Measurements from ENCODE around the gene AKTIP.

The AKTIP gene

DNA sequence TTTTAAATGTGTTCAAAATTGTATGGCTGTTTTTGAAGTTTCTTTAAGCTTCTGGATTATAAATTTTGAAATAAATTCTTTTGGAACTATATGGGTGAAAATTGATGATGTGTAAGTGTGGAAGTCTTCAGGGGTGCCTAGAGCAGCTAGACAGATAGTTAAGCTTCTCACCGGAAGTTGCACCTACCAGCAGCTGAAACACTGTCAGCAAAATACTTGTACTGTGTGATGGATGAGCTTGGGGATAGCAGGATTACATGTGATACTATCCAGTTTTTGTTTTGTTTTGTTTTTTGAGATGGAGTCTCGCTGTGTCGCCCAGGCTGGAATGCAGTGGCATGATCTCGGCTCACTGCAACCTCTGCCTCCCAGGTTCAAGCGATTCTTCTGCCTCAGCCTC lies 49.1 kb downstream of the AKTIP start:
- DNase-seq (ENCODE audit: low spot score) (no peak), ATAC-seq (ENCODE audit: low read depth) (no peak)
- Histone ChIP-seq H3K27ac (ENCODE audit: poor library complexity, severe bottlenecking) (no peak overlapping the region), H3K4me1 (ENCODE audit: insufficient read depth, poor library complexity, severe bottlenecking) (no peaks in the 10 kb centered on the region), H3K36me3 (ENCODE audit: low read depth) (peaks cover 76% of the 10 kb centered on the region), H3K4me3 (ENCODE audit: severe bottlenecking) (no peak overlapping the region), H3K9me3 (ENCODE audit: severe bottlenecking) (no peaks in the 10 kb centered on the region), H3K27me3 (ENCODE audit: insufficient read depth, poor library complexity, severe bottlenecking) (no peaks in the 10 kb centered on the region)
- TF ChIP-seq CTCF (IDR thresholded peaks at IDR 0.05; ENCODE audit: poor library complexity, severe bottlenecking), result no peak

GRCh38 chr16:53449816-53450517 lies 53.0 kb downstream of the AKTIP start:
- Histone ChIP-seq H3K9me3 (ENCODE audit: severe bottlenecking) (no peaks in the 10 kb centered on the region), H3K4me1 (ENCODE audit: insufficient read depth, poor library complexity, severe bottlenecking) (no peaks in the 10 kb centered on the region), H3K27ac (ENCODE audit: poor library complexity, severe bottlenecking) (no peak overlapping the region), H3K27me3 (ENCODE audit: insufficient read depth, poor library complexity, severe bottlenecking) (no peaks in the 10 kb centered on the region), H3K4me3 (ENCODE audit: severe bottlenecking) (no peak overlapping the region), H3K36me3 (ENCODE audit: low read depth) (peaks cover 71% of the 10 kb centered on the region)
- ATAC-seq (ENCODE audit: low read depth) (no peak), DNase-seq (ENCODE audit: low spot score) (no peak)
- TF ChIP-seq CTCF (IDR thresholded peaks at IDR 0.05; ENCODE audit: poor library complexity, severe bottlenecking), result no peak

- peaks cover 72% of the 10 kb centered on the region for H3K36me3 ChIP-seq (ENCODE audit: low read depth)
These were observed 56.9 kb downstream of the AKTIP start for GRCh38 chr16:53446090-53446489.

DNA sequence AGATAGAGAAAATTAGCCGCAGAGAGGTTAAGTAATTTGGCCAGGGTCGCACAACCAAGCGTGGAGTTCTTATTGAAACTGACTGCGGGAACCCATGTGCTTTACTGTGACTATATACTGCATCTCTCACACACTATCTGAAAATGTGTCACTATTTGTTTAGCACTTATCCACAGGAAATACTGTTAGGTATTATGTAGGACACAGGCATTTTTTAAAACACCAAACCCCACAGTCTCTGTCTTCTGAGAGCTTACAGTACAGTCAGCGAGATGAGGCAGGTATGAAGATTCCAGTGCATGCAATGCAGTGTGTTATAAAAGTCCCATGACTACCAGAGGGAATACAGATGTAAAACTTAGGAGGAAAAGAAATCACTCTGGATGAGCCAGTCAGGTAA lies 57.5 kb downstream of the AKTIP start:
- ATAC-seq (ENCODE audit: low read depth), result peak; percentile 29; the same call in 1 of the 3 replicates
- peaks cover 73% of the 10 kb centered on the region for H3K36me3 ChIP-seq (ENCODE audit: low read depth)
- no peak for DNase-seq (ENCODE audit: low spot score)
- no peak overlapping the region for H3K4me3 ChIP-seq (ENCODE audit: severe bottlenecking)
- no peaks in the 10 kb centered on the region for H3K27me3 ChIP-seq (ENCODE audit: insufficient read depth, poor library complexity, severe bottlenecking)
- H3K27ac ChIP-seq (ENCODE audit: poor library complexity, severe bottlenecking), result no peak overlapping the region
- H3K9me3 ChIP-seq (ENCODE audit: severe bottlenecking), result no peaks in the 10 kb centered on the region
- no peaks in the 10 kb centered on the region for H3K4me1 ChIP-seq (ENCODE audit: insufficient read depth, poor library complexity, severe bottlenecking)
- no peak for TF ChIP-seq CTCF (IDR thresholded peaks at IDR 0.05; ENCODE audit: poor library complexity, severe bottlenecking)

More at GRCh38 chr16:53446090-53446489, 56.9 kb downstream of the AKTIP start:
- TF ChIP-seq CTCF (IDR thresholded peaks at IDR 0.05; ENCODE audit: poor library complexity, severe bottlenecking), result no peak
- H3K4me1 ChIP-seq (ENCODE audit: insufficient read depth, poor library complexity, severe bottlenecking), result no peaks in the 10 kb centered on the region
- ATAC-seq (ENCODE audit: low read depth) (no peak), DNase-seq (ENCODE audit: low spot score) (no peak)
- no peak overlapping the region for H3K4me3 ChIP-seq (ENCODE audit: severe bottlenecking)
- H3K27me3 ChIP-seq (ENCODE audit: insufficient read depth, poor library complexity, severe bottlenecking), result no peaks in the 10 kb centered on the region
- H3K27ac ChIP-seq (ENCODE audit: poor library complexity, severe bottlenecking), result no peak overlapping the region
- no peaks in the 10 kb centered on the region for H3K9me3 ChIP-seq (ENCODE audit: severe bottlenecking)
